Measurements from ENCODE around the gene MAP2K4. TPM values are rescaled to one million over a fixed set of nuclear protein-coding genes. Genes with fewer than 3 reads are reported as not detected.

Gene MAP2K4
- total and polyA plus RNA-seq, 7 donors: 12.9 to 40.0 (median 31.4) TPM

GRCh38 chr17:12107905-12108304 is 87.2 kb downstream of the MAP2K4 start:
- WGBS, 3 donors: 39 to 59% (median 44%) methylated on average over 1 of the region's 1 CpG
- ATAC-seq: no peak

GRCh38 chr17:12110906-12111305 is 90.2 kb downstream of the MAP2K4 start:
- no peak overlapping the region for H3K27ac ChIP-seq
- WGBS, 3 donors: 95 to 96% (median 96%) methylated on average over 2 of the region's 2 CpGs
- no peaks in the 10 kb centered on the region for H3K27me3 ChIP-seq (ENCODE audit: insufficient read depth in 3 of 3, low read length in 2 of 3)
- no peak for TF ChIP-seq CTCF (IDR thresholded peaks at IDR 0.05)
- ATAC-seq (no peak), DNase-seq (no peak)
- intact Hi-C loops (cut with DNase I): no loop called here
- no peak overlapping the region for H3K4me3 ChIP-seq
- H3K36me3 ChIP-seq (ENCODE audit: insufficient read depth in 1 of 2, low read depth in 1 of 2): peaks cover 3 to 61% of the 10 kb centered on the region in 2 donors
- H3K4me1 ChIP-seq: no peaks in the 10 kb centered on the region
- no peaks in the 10 kb centered on the region for H3K9me3 ChIP-seq

More at GRCh38 chr17:12107905-12108304, 87.2 kb downstream of the MAP2K4 start:
- peaks cover 3 to 31% of the 10 kb centered on the region in 2 donors for H3K36me3 ChIP-seq (ENCODE audit: insufficient read depth in 1 of 2, low read depth in 1 of 2)
- H3K27ac ChIP-seq: no peak overlapping the region
- TF ChIP-seq CTCF (IDR thresholded peaks at IDR 0.05): no peak
- no peaks in the 10 kb centered on the region for H3K9me3 ChIP-seq
- intact Hi-C loops (cut with DNase I): no loop called here
- DNase-seq: no peak
- no peak overlapping the region for H3K4me3 ChIP-seq
- H3K27me3 ChIP-seq (ENCODE audit: insufficient read depth in 3 of 3, low read length in 2 of 3): no peaks in the 10 kb centered on the region
- no peaks in the 10 kb centered on the region for H3K4me1 ChIP-seq

GRCh38 chr17:12113156-12113555 is 92.5 kb downstream of the MAP2K4 start:
- Histone ChIP-seq H3K4me3 (no peak overlapping the region), H3K27ac (no peak overlapping the region), H3K9me3 (no peaks in the 10 kb centered on the region), H3K36me3 (ENCODE audit: insufficient read depth in 1 of 2, low read depth in 1 of 2) (peaks cover 3 to 82% of the 10 kb centered on the region in 2 donors), H3K4me1 (no peaks in the 10 kb centered on the region), H3K27me3 (ENCODE audit: insufficient read depth in 3 of 3, low read length in 2 of 3) (no peaks in the 10 kb centered on the region)
- TF ChIP-seq CTCF (IDR thresholded peaks at IDR 0.05): no peak
- DNase-seq: no peak
- WGBS, 3 donors: 48 to 68% (median 53%) methylated on average over 2 of the region's 2 CpGs
- ATAC-seq: no peak
- intact Hi-C loops (cut with DNase I): no loop called here

- intact Hi-C loops (cut with DNase I): no loop called here
- H3K4me1 ChIP-seq: no peaks in the 10 kb centered on the region
- 98% methylated on average over 3 of the region's 3 CpGs for WGBS, 3 donors
- H3K4me3 ChIP-seq: no peak overlapping the region
- peaks cover 3 to 87% of the 10 kb centered on the region in 2 donors for H3K36me3 ChIP-seq (ENCODE audit: insufficient read depth in 1 of 2, low read depth in 1 of 2)
- TF ChIP-seq CTCF (IDR thresholded peaks at IDR 0.05): no peak
- H3K9me3 ChIP-seq: no peaks in the 10 kb centered on the region
- H3K27ac ChIP-seq: no peak overlapping the region
- H3K27me3 ChIP-seq (ENCODE audit: insufficient read depth in 3 of 3, low read length in 2 of 3): no peaks in the 10 kb centered on the region
- DNase-seq (no peak), ATAC-seq (no peak)
Measured at GRCh38 chr17:12114686-12115418, 94.2 kb downstream of the MAP2K4 start.

- DNase-seq (no peak), ATAC-seq (no peak)
- intact Hi-C loops (cut with DNase I): no loop called here
- no peaks in the 10 kb centered on the region for H3K4me1 ChIP-seq
- TF ChIP-seq CTCF (IDR thresholded peaks at IDR 0.05): no peak
- H3K4me3 ChIP-seq: no peak overlapping the region
- H3K9me3 ChIP-seq: no peaks in the 10 kb centered on the region
- H3K36me3 ChIP-seq (ENCODE audit: insufficient read depth in 1 of 2, low read depth in 1 of 2): peaks cover 0 to 79% of the 10 kb centered on the region in 2 donors
- H3K27ac ChIP-seq: no peak overlapping the region
- no peaks in the 10 kb centered on the region for H3K27me3 ChIP-seq (ENCODE audit: insufficient read depth in 3 of 3, low read length in 2 of 3)
Measured at GRCh38 chr17:12116143-12116542, 95.5 kb downstream of the MAP2K4 start.
